ENCODE data around the gene PHKG1. TPM values are rescaled to one million over a fixed set of nuclear protein-coding genes. Genes with fewer than 3 reads are reported as not detected.
"Not testable (repeated sequence)": the region's sequence is repeated elsewhere in the genome, so short reads cannot be mapped to it uniquely, and the experiment has no call there.

The PHKG1 gene
- total RNA-seq, 1 experiment from 2014 or later = 1.1 TPM

GRCh38 chr7:56083150-56083785 is 9.5 kb downstream of the PHKG1 start:
- Histone ChIP-seq H3K9me3 (no peaks in the 10 kb centered on the region), H3K4me3 (ENCODE audit: low read depth, low read length) (no peak overlapping the region), H3K36me3 (ENCODE audit: control insufficient read depth, insufficient read depth, low read length) (peaks cover 1% of the 10 kb centered on the region; the same call in 1 of the 2 replicates), H3K27me3 (replicated peaks; ENCODE audit: control insufficient read depth, insufficient read depth, low read length) (no peaks in the 10 kb centered on the region), H3K4me1 (no peaks in the 10 kb centered on the region)
- Mint-ChIP-seq H3K9me3 (ENCODE audit: unreplicated experiment) (no peaks in the 10 kb centered on the region), H3K27me3 (ENCODE audit: insufficient read depth, unreplicated experiment) (no peaks in the 10 kb centered on the region), H3K36me3 (ENCODE audit: insufficient read depth, unreplicated experiment) (peaks cover 7% of the 10 kb centered on the region), H3K4me1 (ENCODE audit: low read depth, unreplicated experiment) (no peaks in the 10 kb centered on the region), H3K4me3 (ENCODE audit: unreplicated experiment) (no peak overlapping the region), H3K27ac (ENCODE audit: unreplicated experiment) (no peak overlapping the region)
- DNase-seq = no peak
- TF ChIP-seq CTCF (IDR thresholded peaks at IDR 0.05; ENCODE audit: insufficient read depth in 1 of 2, low read depth in 1 of 2, low read length in 1 of 2, severe bottlenecking in 1 of 2, unreplicated experiment in 1 of 2) = no peak
- ChIA-PET POLR2A (no interaction called here), CTCF (no interaction called here)
- intact Hi-C loops (cut with micrococcal nuclease; ENCODE audit: unreplicated experiment) = no loop called here
- BruUV-seq (replicated peaks) = no TSS peak

- no peak for DNase-seq
- H3K36me3 ChIP-seq (ENCODE audit: control insufficient read depth, insufficient read depth, low read length) = peaks cover 1% of the 10 kb centered on the region; the same call in 1 of the 2 replicates
- POLR2A ChIA-PET = no interaction called here
- Mint-ChIP-seq H3K4me3 (ENCODE audit: unreplicated experiment) (no peak overlapping the region), H3K27ac (ENCODE audit: unreplicated experiment) (no peak overlapping the region), H3K36me3 (ENCODE audit: insufficient read depth, unreplicated experiment) (peaks cover 7% of the 10 kb centered on the region), H3K27me3 (ENCODE audit: insufficient read depth, unreplicated experiment) (no peaks in the 10 kb centered on the region), H3K9me3 (ENCODE audit: unreplicated experiment) (no peaks in the 10 kb centered on the region), H3K4me1 (ENCODE audit: low read depth, unreplicated experiment) (no peaks in the 10 kb centered on the region)
- no TSS peak for BruUV-seq (replicated peaks)
- H3K27me3 ChIP-seq (replicated peaks; ENCODE audit: control insufficient read depth, insufficient read depth, low read length) = no peaks in the 10 kb centered on the region
- H3K4me3 ChIP-seq (ENCODE audit: low read depth, low read length) = no peak overlapping the region
- no peaks in the 10 kb centered on the region for H3K4me1 ChIP-seq
- intact Hi-C loops (cut with micrococcal nuclease; ENCODE audit: unreplicated experiment) = no loop called here
- H3K9me3 ChIP-seq = no peaks in the 10 kb centered on the region
- CTCF ChIA-PET = no interaction called here
- TF ChIP-seq CTCF (IDR thresholded peaks at IDR 0.05; ENCODE audit: insufficient read depth in 1 of 2, low read depth in 1 of 2, low read length in 1 of 2, severe bottlenecking in 1 of 2, unreplicated experiment in 1 of 2) = no peak
These were observed 11.0 kb downstream of the PHKG1 start for GRCh38 chr7:56081626-56082340.

GRCh38 chr7:56080726-56081435 is 11.9 kb downstream of the PHKG1 start:
- H3K27me3 Mint-ChIP-seq (ENCODE audit: insufficient read depth, unreplicated experiment); H3K4me1 ChIP-seq; H3K9me3 Mint-ChIP-seq (ENCODE audit: unreplicated experiment); H3K4me3 Mint-ChIP-seq (ENCODE audit: unreplicated experiment); H3K9me3 ChIP-seq; H3K36me3 Mint-ChIP-seq (ENCODE audit: insufficient read depth, unreplicated experiment); H3K27me3 ChIP-seq (replicated peaks; ENCODE audit: control insufficient read depth, insufficient read depth, low read length); BruUV-seq (replicated peaks); intact Hi-C loops (cut with micrococcal nuclease; ENCODE audit: unreplicated experiment); H3K27ac Mint-ChIP-seq (ENCODE audit: unreplicated experiment); H3K4me3 ChIP-seq (ENCODE audit: low read depth, low read length); POLR2A ChIA-PET; DNase-seq; H3K4me1 Mint-ChIP-seq (ENCODE audit: low read depth, unreplicated experiment); CTCF ChIA-PET; H3K36me3 ChIP-seq (ENCODE audit: control insufficient read depth, insufficient read depth, low read length): not testable (repeated sequence)
